IPS-NIHi11 (cell line): Measurements from ENCODE around the gene LRRC61.
A peak's percentile ranks its signal among the peaks of the same experiment; 100 is the strongest.

Experiments
- DNase-seq: peaks from one replicate; pipeline ENCODE4 v3.0.0; 2012; ENCODE audit warnings: mixed read lengths, low spot score

Gene LRRC61

GRCh38 chr7:150371131-150371995 lies 48.2 kb downstream of the LRRC61 start:
- DNase-seq: no peak

DNA sequence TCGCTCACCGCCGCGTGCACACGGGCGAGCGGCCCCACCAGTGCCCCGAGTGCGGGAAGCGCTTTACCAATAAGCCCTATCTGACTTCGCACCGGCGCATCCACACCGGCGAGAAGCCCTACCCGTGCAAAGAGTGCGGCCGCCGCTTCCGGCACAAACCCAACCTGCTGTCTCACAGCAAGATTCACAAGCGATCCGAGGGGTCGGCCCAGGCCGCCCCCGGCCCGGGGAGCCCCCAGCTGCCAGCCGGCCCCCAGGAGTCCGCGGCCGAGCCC lies 48.8 kb downstream of the LRRC61 start:
- no peak for DNase-seq

GRCh38 chr7:150372271-150373048 lies 49.3 kb downstream of the LRRC61 start:
- no peak for DNase-seq

GRCh38 chr7:150373049-150373801 lies 50.1 kb downstream of the LRRC61 start:
- DNase-seq: no peak

GRCh38 chr7:150374026-150374425 lies 50.9 kb downstream of the LRRC61 start:
- no peak for DNase-seq

GRCh38 chr7:150374472-150374871 lies 51.3 kb downstream of the LRRC61 start:
- DNase-seq: no peak

GRCh38 chr7:150375662-150376521 lies 52.7 kb downstream of the LRRC61 start:
- no peak for DNase-seq

GRCh38 chr7:150376560-150376959 lies 53.4 kb downstream of the LRRC61 start:
- DNase-seq: no peak

GRCh38 chr7:150377196-150377595 lies 54.0 kb downstream of the LRRC61 start:
- DNase-seq: no peak

- no peak for DNase-seq
Observed at GRCh38 chr7:150377635-150378034, 54.5 kb downstream of the LRRC61 start.

- DNase-seq: peak; percentile 69
Observed at GRCh38 chr7:150378115-150378852, 55.1 kb downstream of the LRRC61 start.

DNA sequence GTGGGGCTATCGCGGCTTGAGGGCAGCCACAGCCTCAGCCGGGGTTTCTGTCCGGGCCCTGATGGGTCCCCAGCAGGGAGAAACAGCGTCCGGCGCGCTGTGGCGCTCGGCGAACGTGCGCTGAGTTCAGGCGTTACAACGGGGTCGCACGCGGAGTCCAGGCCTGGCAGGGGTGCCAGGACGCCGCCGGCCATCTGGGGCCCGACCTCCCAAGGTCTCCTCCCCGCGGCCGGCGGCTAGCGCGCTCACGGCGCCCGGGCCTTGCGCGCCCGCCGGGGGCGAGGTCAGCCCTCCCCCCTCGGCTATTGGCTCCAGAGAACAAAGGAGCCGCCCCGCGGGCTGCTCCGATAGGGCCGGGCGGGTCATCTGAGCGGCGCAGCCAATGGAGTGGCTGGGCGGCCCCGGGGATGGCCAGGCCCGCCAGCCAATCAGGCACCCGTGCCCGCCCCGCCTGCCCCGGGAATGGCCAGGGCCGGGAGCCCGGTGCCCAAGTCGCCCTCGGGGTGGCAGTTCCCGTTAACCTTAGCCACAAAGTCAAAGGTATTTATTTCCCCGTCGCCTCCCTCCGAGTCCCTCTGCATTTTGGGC lies 55.8 kb downstream of the LRRC61 start, which contains the start of gene ZNF775:
ZNF775 (plus strand) TSS at position 478 of the 588 bp plus-strand sequence. CDS start 9,141 bp downstream, outside the sequence.
- peak; percentile 99 for DNase-seq

DNA sequence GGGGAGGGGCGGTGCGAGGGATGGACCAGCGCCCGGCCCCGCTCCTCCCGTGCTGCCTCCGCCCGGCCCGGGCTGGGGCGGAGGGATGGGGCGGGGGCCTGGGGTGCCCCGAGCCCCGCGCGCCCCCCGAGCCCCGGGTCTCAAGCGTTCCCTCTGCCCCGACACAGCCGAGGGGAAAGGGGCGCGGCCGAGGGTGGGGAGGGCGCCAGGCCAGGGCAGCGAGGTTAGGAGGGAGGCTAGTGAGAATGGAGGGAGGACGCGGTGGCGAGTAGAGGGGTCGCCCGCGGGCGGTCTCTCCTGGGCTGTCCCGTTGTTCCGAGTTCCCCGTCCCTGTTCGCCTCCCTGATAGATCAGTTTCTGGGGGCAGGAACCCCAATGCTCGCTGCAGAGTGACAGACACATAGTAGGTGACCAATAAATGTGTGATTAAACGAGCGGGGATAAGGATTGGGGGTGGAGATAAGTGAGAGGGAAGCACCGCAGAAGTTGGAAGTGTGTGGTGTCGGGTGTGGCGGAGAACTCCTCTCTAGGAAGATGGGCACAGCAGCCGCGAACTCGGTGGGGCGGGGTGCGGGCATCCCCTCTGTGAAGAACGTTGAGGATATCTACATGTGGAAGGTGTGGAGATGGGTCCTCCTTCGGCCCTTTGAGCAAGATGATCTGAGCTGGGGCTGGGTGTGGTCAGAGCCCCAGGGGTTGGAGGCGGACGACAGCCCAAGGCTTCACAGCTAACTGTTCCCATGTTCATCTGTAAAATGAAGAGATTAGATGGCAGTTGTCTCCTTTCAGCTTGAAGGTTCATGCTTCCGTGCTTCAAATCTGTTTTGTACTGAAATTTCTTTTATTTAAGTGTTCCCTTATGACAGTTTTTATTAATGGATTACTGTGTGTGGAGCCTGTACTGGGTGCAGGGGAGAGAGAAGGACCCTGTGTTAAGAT lies 56.6 kb downstream of the LRRC61 start:
- no peak for DNase-seq

DNA sequence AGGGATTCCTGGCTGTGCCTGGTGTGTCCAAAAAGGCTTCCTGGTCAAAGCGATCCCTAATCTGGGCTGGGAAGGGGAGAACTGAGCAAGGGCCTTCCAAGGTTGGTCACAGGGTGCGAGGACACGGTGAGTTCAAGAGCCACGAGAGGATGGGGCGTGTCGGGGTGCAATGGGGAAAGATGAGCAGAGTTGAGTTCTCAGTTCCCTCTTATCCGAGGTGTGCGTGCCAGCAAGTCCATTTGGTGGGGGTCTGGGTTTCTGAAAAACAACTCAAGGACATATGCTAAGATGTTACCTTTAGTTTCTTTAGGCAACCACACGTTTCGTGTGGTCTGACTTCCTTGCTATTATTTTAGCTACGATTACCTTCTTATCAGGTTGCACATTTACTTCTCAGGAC lies 57.3 kb downstream of the LRRC61 start:
- DNase-seq: no peak

DNA sequence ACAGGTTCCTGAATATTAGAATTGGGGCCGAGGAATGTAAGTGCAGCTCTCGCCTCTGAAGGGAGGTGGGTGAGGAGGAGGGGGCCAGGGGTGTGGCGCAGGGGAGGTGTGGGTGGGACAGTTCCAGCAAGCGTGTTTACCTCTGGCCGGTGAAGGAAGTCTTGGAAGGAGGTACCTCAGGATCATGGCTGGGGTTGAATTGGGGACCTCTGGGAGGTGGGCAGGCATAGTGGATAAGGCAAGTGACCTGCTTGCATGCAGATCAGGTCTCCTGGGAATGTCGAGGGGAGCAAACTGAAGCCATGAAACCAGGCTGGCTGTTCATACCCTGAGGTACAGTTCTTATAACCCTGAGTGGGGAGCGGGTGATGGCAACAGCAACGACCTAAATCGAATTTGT lies 57.9 kb downstream of the LRRC61 start:
- DNase-seq: no peak

DNA sequence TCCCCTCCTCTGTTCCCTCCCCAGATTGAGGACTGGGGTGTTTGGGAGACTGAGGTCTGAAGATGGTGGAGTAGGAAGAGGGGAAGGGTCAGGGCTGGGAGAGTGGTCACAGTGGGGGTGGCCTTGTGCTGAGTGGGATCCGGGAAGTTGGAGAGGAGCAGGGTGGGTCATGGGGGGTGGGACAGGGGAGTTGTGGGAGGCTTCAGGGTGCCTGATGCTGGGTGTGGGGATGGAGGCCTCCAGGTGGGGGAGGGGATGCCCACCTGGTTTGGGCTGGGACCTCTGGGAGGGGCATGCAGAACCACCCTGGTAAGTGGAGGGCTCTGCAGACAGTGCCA lies 58.6 kb downstream of the LRRC61 start:
- DNase-seq: no peak

DNA sequence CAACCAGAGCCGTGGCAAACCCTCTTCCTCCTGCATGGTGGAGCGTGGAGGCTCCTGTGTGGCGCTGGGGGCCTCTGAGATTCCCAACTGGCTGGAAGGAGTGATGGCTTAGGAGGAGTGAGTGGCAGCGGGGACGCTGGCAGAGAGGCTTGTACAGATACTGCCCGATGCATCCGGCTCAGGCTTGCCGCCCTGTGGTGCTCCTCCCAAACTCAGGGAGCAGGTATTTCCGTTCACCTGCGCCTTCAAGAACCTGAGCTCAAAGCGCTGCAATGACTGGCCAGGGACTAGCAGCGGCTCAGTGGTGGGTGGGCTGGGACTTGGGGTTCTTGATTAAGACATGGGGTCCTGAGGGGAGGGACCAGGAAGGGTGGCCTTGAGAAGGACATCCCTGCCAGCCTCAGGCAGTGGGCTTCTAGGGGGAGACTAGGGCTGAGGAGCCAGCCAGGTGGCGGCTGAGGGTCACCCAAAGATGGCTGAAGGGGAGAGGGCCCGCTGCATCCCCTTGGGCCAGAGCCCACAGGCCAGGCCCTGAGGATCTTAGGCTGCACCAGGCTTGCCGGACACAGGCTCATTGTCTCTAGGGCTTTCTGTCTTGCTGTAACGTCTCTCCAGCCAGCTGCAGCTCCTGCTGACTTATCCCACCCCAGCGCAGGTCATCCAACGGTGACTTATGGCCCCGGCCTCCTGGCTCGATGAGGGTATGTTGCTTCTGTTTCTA lies 59.1 kb downstream of the LRRC61 start:
- no peak for DNase-seq

GRCh38 chr7:150382844-150383225 lies 59.7 kb downstream of the LRRC61 start:
- DNase-seq: no peak
